Mesothelial cell of epicardium (in vitro differentiated cells): ENCODE results near the gene ZNF227. TPM values are rescaled to one million over a fixed set of nuclear protein-coding genes. Genes with fewer than 3 reads are reported as not detected.

ENCODE experiments used
- DNase-seq, 2 experiments: peaks; one replicate each; pipeline ENCODE4 v3.0.0; 2021; ENCODE audit warnings: low spot score in 2 of 2; ENCODE audit not compliant: unreplicated experiment in 2 of 2
- H3K27ac Mint-ChIP-seq: 2 replicates; pipeline ENCODE4 v1.8.0; 2021; ENCODE audit warnings: mixed read lengths
- H3K27me3 Mint-ChIP-seq: 2 replicates; pipeline ENCODE4 v1.8.0; 2021; ENCODE audit warnings: low read depth, mixed read lengths
- H3K36me3 Mint-ChIP-seq: 2 replicates; pipeline ENCODE4 v1.8.0; 2021; ENCODE audit warnings: mixed read lengths
- H3K4me1 Mint-ChIP-seq: 2 replicates; pipeline ENCODE4 v1.8.0; 2021; ENCODE audit warnings: mixed read lengths
- H3K4me3 Mint-ChIP-seq: 2 replicates; pipeline ENCODE4 v1.8.0; 2021; ENCODE audit warnings: mild to moderate bottlenecking, moderate library complexity, mixed read lengths
- H3K9me3 Mint-ChIP-seq: 2 replicates; pipeline ENCODE4 v1.8.0; 2021; ENCODE audit warnings: mixed read lengths
- CTCF ChIP-seq: fragments of 200-600 bp; sonication (generic); IDR thresholded peaks from one replicate; pipeline ENCODE4 v1.5.0; 2021; ENCODE audit warnings: antibody characterized with exemption; ENCODE audit not compliant: unreplicated experiment
- total RNA-seq: library from RNA; stranded (reverse); gene quantifications from 3 replicates; pipeline ENCODE4 v1.2.1, GENCODE V29; 2021

ZNF227 gene
- total RNA-seq, 1 donor from 2014 or later, result 29.9 TPM

GRCh38 chr19:44180968-44181367 is 31.4 kb upstream of the ZNF227 start:
- Mint-ChIP-seq H3K36me3 (peaks cover 27% of the 10 kb centered on the region), H3K4me1 (no peaks in the 10 kb centered on the region), H3K9me3 (peaks cover 75% of the 10 kb centered on the region), H3K27ac (no peak overlapping the region), H3K27me3 (no peaks in the 10 kb centered on the region), H3K4me3 (no peak overlapping the region)
- no peak for DNase-seq
- TF ChIP-seq CTCF, result no peak

- Mint-ChIP-seq H3K36me3 (peaks cover 15% of the 10 kb centered on the region), H3K27me3 (no peaks in the 10 kb centered on the region), H3K9me3 (peaks cover 74% of the 10 kb centered on the region), H3K4me3 (no peak overlapping the region), H3K4me1 (no peaks in the 10 kb centered on the region), H3K27ac (no peak overlapping the region)
- DNase-seq, result no peak
- TF ChIP-seq CTCF, result no peak
Observed at GRCh38 chr19:44182145-44182544, 30.2 kb upstream of the ZNF227 start.

- peaks cover 60% of the 10 kb centered on the region for H3K9me3 Mint-ChIP-seq
- H3K27ac Mint-ChIP-seq, result no peak overlapping the region
- TF ChIP-seq CTCF, result no peak
- peaks cover 3% of the 10 kb centered on the region for H3K36me3 Mint-ChIP-seq
- no peaks in the 10 kb centered on the region for H3K4me1 Mint-ChIP-seq
- peaks cover 2% of the 10 kb centered on the region for H3K27me3 Mint-ChIP-seq
- DNase-seq, result no peak
- H3K4me3 Mint-ChIP-seq, result no peak overlapping the region
Observed at GRCh38 chr19:44190020-44190419, 22.3 kb upstream of the ZNF227 start.

GRCh38 chr19:44192127-44192526 is 20.2 kb upstream of the ZNF227 start:
- Mint-ChIP-seq H3K4me3 (no peak overlapping the region), H3K4me1 (no peaks in the 10 kb centered on the region), H3K36me3 (peaks cover 6% of the 10 kb centered on the region), H3K27me3 (peaks cover 2% of the 10 kb centered on the region), H3K27ac (no peak overlapping the region), H3K9me3 (peaks cover 56% of the 10 kb centered on the region)
- no peak for DNase-seq
- no peak for TF ChIP-seq CTCF

GRCh38 chr19:44196772-44197171 is 15.6 kb upstream of the ZNF227 start:
- peaks cover 3% of the 10 kb centered on the region for H3K36me3 Mint-ChIP-seq
- no peaks in the 10 kb centered on the region for H3K4me1 Mint-ChIP-seq
- DNase-seq, result no peak
- peaks cover 2% of the 10 kb centered on the region for H3K27me3 Mint-ChIP-seq
- H3K4me3 Mint-ChIP-seq, result no peak overlapping the region
- no peak for TF ChIP-seq CTCF
- H3K27ac Mint-ChIP-seq, result no peak overlapping the region
- H3K9me3 Mint-ChIP-seq, result peaks cover 29% of the 10 kb centered on the region

GRCh38 chr19:44202470-44202869 is 9.9 kb upstream of the ZNF227 start:
- H3K9me3 Mint-ChIP-seq, result peaks cover 21% of the 10 kb centered on the region
- H3K27ac Mint-ChIP-seq, result no peak overlapping the region
- no peaks in the 10 kb centered on the region for H3K4me1 Mint-ChIP-seq
- no peak overlapping the region for H3K4me3 Mint-ChIP-seq
- no peak for TF ChIP-seq CTCF
- H3K36me3 Mint-ChIP-seq, result peaks cover 5% of the 10 kb centered on the region
- DNase-seq, result no peak
- H3K27me3 Mint-ChIP-seq, result peaks cover 15% of the 10 kb centered on the region
